ENCODE results near the gene GPRC5C.

GPRC5C gene

DNA sequence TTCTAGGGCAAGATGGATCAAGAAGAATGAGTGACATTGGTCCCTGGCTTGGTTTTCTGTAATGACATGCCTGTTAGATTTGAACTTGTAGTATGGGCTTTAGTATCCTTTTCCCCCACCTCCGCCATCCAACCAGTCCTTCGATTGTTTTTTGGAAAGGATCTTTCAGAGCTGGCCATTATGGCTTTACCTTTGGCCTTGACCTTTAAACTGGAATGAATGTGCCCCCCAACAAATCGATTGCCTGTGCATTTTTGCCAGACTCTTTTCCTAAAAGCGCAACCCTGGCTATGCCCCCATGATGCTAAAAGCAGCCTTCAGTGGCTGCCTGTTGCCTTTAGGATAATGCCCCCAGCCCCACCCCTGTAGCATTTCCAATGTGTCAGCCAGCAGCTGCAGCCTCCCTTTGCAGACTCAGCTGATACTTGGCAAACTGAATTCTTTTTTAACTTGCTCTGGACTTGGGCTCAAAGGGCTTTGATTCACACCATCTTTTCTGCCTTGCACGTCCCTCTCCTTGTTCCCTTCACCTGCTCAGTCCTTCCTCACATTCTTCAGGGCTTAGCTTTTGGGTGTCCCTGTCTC, 4.0 kb downstream of the GPRC5C start:
- no peak for DNase-seq

GRCh38 chr17:74437702-74438101, 5.8 kb downstream of the GPRC5C start:
- no peak for DNase-seq

DNA sequence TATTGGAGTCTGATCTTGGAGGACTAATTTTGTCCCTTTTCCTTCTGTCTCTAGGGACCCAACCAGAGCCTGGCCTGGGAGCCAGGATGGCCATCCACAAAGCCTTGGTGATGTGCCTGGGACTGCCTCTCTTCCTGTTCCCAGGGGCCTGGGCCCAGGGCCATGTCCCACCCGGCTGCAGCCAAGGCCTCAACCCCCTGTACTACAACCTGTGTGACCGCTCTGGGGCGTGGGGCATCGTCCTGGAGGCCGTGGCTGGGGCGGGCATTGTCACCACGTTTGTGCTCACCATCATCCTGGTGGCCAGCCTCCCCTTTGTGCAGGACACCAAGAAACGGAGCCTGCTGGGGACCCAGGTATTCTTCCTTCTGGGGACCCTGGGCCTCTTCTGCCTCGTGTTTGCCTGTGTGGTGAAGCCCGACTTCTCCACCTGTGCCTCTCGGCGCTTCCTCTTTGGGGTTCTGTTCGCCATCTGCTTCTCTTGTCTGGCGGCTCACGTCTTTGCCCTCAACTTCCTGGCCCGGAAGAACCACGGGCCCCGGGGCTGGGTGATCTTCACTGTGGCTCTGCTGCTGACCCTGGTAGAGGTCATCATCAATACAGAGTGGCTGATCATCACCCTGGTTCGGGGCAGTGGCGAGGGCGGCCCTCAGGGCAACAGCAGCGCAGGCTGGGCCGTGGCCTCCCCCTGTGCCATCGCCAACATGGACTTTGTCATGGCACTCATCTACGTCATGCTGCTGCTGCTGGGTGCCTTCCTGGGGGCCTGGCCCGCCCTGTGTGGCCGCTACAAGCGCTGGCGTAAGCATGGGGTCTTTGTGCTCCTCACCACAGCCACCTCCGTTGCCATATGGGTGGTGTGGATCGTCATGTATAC, 8.0 kb downstream of the GPRC5C start:
- DNase-seq = no peak

- no peak for DNase-seq
These were observed 9.6 kb downstream of the GPRC5C start for GRCh38 chr17:74441537-74441936.

- no peak for DNase-seq
These were observed 10.4 kb downstream of the GPRC5C start for GRCh38 chr17:74442291-74442669.

GRCh38 chr17:74442670-74443515, 11.0 kb downstream of the GPRC5C start:
- DNase-seq = no peak

DNA sequence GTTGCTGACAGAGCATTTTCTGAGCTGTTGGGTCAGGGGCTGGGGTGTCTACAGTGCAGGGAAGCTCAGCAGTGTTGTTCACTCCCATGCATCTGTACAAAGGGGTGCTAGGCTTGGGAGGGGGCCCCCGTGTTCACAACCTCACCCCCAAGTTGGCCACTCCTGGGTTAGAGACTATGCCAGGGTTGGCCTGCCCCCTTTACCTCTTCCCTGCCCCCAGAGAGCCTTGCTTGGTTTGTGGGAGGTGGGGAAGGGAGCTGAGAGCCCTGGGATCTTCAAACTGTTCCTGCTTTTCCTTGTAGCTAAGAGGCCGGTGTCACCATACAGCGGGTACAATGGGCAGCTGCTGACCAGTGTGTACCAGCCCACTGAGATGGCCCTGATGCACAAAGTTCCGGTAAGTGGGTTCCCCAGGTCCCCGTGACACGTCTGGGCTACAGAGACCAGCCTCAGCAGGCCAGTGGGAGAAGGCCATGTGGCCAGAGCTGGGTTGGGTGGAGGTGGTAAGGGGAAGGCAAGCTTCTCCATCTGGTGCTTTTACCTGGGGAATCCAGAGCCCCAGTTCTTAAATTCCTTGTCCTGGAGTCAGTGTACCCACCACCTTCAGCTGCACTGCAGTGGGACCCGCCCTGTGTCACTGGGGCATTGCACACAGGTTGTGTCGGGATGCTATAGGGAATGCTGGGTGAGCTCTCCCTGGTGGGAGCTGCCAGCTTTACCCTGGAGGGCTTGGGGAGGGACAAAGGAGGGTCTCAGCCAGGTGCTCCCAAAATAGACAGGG, 11.8 kb downstream of the GPRC5C start:
- no peak for DNase-seq

GRCh38 chr17:74444406-74444805, 12.5 kb downstream of the GPRC5C start:
- no peak for DNase-seq

DNA sequence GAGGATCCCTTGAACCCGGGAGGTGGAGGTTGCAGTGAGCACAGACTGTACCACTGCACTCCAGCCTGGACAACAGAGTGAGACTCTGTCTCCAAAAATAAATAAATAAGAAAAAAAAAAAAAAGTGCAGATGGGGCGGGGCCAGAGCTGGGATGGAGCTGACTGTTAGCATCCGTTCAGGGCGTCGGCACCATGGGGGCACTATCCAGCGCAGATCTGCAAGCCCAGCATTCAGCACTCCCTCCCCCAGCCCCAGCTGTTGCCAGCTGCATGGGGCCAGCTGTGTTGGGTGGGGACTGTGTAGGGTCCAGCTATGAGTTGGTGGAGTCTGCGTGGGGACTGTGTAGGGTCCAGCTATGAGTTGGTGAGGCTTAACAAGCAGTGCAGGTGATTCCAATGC, 13.3 kb downstream of the GPRC5C start:
- DNase-seq = no peak

DNA sequence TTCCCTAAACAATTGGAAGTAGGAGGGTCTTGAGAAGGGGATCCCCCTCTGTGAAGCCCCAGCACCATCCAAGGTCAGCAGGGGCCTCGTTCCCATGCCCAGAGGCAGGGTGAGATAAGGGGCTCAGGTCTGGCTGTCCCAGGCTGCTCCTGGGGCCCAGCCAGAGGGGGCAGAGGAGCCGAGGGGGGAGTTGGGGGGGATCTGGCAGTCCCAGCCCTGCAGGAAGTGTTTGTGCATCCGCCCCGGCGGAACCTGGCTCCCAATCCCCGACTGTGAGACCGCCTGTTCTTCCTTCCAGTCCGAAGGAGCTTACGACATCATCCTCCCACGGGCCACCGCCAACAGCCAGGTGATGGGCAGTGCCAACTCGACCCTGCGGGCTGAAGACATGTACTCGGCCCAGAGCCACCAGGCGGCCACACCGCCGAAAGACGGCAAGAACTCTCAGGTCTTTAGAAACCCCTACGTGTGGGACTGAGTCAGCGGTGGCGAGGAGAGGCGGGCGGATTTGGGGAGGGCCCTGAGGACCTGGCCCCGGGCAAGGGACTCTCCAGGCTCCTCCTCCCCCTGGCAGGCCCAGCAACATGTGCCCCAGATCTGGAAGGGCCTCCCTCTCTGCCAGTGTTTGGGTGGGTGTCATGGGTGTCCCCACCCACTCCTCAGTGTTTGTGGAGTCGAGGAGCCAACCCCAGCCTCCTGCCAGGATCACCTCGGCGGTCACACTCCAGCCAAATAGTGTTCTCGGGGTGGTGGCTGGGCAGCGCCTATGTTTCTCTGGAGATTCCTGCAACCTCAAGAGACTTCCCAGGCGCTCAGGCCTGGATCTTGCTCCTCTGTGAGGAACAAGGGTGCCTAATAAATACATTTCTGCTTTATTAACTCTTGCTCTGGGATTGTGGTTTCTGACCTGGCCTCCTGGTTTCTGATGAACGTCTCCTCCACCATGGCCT, 14.9 kb downstream of the GPRC5C start:
- no peak for DNase-seq

DNA sequence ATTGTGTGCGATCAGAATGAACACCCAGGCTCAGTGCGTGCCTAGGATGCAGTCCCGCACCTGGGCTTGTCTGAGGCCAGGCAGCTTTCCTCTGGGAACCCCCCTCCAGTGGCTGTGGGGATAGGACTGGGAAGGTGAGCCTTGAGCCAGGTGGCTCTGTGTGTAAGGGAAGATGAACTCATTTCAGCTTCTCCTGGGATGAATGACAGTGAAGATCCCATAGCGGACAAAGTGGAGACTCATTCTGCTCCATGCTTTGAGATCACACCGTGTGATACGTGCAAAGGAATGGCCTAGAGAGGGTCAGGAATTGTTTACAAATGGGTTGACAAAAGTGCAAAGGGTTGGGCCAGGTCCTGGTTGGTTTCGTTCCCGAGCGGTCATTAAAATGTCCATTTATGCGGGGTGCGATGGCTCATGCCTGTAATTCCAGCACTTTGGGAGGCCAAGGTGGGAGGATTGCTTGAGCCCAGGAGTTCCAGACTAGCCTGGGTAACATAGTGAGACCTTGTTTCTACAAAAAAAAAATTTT, 15.8 kb downstream of the GPRC5C start:
- no peak for DNase-seq

DNA sequence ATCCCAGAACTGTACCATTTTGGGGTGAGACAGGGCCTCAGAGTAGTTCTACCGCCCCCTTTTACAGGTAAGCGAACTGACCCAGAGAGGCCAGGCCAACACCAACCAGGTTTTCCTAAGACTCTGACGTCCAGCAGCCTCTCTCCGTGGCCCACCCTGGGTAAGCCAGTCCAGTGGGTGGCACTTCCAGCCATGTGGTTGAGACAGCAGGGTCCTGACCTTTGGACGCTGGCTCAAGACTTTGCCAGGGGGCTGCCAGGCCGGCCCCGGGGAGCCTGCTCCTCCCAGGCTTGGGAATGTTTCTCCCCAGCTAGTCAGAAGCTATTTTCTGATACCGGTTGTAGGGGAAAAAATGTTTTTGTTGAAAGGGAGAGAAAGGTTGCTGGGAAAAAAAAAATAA, 16.9 kb downstream of the GPRC5C start:
- DNase-seq = no peak

DNA sequence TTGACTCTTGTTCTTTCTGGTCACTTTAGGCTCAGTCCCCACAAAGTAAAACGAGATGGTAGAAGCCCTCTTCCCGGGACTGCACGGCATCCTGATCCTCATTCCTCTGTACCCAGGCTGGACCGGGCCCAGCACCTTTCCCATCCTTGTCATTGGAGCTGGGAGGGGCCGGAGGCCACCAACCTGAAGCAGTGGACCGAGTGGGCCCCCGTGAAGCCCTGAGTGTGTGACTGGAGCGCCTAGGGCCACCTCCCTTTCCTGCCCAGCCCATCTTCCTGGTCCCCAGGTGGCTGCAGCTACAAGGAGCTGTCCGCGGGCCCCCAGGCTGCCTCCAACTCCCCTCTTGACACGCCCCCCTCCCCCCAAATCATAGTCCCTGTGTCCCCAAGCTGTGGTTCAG, 17.4 kb downstream of the GPRC5C start:
- no peak for DNase-seq

DNA sequence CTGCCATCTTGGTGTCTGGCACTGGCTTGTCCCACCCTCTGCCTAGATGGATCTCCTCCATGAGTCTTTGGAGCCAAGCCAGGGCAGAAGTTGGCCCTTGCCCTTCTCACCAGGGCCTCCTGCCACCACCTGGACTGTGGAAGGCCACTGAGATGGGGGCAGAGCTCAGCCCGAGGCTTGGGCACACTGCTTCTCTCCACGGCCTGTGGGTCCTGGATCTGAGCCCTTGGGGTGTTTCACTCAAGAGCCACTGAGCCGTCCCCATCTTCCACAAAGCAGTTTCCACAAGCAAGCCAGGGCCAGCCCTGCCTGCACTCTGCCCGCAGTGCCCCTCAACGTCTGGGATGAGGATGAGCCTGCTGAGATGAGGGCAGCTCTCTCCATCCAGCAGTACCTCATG, 17.9 kb downstream of the GPRC5C start:
- no peak for DNase-seq

DNA sequence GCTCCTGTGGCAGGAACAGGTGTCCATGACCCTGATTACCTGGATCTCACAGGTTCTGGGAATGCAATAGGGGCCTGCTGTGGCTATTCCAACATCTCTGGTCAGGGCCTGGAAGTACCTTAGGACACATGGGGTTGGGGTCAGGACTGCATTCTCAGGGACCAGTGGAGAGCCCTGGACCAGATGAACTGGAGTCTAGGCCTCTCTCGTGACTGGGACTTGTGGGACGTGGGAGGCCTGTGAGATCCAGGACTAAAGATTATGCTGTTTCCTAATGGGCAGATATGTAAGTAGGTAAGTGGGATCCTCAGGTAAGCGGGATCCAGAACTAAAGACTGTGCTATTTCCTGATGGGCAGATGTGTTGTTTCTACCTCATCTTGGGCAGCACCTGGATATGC, 18.3 kb downstream of the GPRC5C start:
- no peak for DNase-seq

- no peak for DNase-seq
These were observed 19.1 kb downstream of the GPRC5C start for GRCh38 chr17:74450925-74451403.

DNA sequence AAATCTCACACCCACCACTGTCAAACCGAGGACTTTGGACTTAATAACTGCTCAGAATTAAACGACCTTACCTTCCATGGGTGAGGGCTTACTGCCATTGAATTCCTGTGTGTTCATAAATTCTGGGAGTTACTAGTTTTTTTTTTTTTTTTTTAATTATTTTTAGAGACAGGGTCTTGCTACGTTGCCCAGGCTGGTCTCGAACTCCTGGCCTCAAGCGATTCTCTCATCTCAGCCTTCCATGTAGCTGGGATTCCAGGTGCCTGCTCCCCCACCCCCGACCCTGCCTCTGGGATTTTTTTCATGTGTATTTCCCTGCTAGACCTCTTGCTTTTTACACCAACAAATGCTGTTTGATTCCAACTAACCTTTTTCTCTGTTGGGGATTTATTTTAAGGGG, 19.7 kb downstream of the GPRC5C start:
- no peak for DNase-seq

GRCh38 chr17:74452033-74452840, 20.3 kb downstream of the GPRC5C start:
- no peak for DNase-seq

- no peak for DNase-seq
These were observed 21.2 kb downstream of the GPRC5C start for GRCh38 chr17:74452841-74453661.
